ENCODE data around the gene EYS. TPM values are rescaled to one million over a fixed set of nuclear protein-coding genes. Genes with fewer than 3 reads are reported as not detected.

Gene EYS
- total RNA-seq, 1 donor from 2014 or later, result not detected

DNA sequence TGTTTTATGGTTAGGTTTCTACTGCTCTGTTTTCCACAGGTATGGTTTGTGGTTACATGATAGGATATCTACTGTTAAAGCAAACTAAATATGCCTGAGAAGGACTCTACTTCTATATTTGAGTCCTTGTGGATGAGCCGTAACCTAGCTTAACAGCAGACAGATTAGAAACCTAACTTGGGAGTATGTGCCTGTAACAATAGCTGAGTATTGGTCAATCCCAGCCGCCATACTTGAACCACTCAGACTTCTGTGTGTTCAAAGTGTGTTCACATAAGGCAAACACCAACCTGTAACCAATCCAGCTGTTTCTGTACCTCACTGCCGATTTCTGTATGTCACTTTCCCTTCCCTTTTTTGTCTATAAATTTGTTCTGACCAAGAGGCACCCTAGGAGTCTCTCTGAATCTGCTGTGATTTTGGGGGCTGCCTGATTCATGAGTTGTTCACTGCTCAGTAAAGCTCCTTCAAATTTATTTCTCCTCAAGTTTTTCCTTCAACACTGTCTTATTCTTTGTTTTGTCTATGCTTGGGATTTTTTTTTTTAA, 2034.4 kb downstream of the EYS start:
- Histone ChIP-seq H3K27me3 (no peaks in the 10 kb centered on the region), H3K4me1 (peaks cover 0 to 8% of the 10 kb centered on the region in 2 donors), H3K4me3 (no peak overlapping the region), H3K27ac (no peak overlapping the region), H3K9me3 (no peaks in the 10 kb centered on the region), H3K36me3 (peaks cover 0 to 3% of the 10 kb centered on the region in 2 donors)
- TF ChIP-seq, protein P1, sequence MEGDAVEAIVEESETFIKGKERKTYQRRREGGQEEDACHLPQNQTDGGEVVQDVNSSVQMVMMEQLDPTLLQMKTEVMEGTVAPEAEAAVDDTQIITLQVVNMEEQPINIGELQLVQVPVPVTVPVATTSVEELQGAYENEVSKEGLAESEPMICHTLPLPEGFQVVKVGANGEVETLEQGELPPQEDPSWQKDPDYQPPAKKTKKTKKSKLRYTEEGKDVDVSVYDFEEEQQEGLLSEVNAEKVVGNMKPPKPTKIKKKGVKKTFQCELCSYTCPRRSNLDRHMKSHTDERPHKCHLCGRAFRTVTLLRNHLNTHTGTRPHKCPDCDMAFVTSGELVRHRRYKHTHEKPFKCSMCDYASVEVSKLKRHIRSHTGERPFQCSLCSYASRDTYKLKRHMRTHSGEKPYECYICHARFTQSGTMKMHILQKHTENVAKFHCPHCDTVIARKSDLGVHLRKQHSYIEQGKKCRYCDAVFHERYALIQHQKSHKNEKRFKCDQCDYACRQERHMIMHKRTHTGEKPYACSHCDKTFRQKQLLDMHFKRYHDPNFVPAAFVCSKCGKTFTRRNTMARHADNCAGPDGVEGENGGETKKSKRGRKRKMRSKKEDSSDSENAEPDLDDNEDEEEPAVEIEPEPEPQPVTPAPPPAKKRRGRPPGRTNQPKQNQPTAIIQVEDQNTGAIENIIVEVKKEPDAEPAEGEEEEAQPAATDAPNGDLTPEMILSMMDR (IDR thresholded peaks at IDR 0.05), result no peak
- DNase-seq (ENCODE audit: low spot score in 2 of 2), result no peak
- intact Hi-C loops (cut with DNase I), result no loop called here

DNA sequence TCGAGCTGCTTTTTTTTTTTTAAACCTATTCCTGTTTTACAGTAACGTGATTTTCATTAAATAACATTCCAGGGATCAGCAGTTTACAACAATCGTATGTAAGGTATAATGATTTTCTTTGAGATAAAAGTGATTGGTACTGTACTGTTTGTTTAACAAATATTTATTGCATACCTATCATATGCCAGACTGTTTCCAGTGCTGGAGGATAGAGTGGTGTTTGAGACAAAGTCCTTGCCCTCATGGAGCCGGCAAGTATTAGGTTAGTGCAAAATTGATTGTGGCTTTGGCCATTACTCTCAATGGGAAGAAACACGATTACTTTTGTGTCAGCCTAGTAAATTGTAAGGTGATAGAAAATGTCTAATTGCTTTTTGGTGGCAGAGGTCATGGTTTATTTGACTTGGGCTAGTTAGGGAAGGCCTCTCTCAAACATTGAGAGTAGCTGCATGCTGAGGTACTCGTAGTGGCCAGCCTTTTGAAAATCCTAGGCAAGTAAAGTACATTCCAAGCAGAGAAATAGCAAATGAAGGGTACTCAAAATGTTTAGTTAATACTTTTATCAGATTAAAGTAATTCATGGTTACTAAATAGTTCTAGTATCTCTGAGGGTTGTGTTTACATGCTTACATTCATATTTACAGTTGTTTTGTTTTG, 2035.8 kb downstream of the EYS start:
- Histone ChIP-seq H3K4me1 (peaks cover 0 to 4% of the 10 kb centered on the region in 2 donors), H3K27ac (no peak overlapping the region), H3K27me3 (no peaks in the 10 kb centered on the region), H3K36me3 (peaks cover 0 to 3% of the 10 kb centered on the region in 2 donors), H3K9me3 (no peaks in the 10 kb centered on the region), H3K4me3 (no peak overlapping the region)
- DNase-seq (ENCODE audit: low spot score in 2 of 2), result no peak
- intact Hi-C loops (cut with DNase I), result no loop called here
- TF ChIP-seq, protein P1 (IDR thresholded peaks at IDR 0.05), result no peak

Measured in ascending aorta (tissue), 2 donors.